HG03558 (cell line): ENCODE measurements around the gene MISFA.
"Not testable (repeated sequence)": the region's sequence is repeated elsewhere in the genome, so short reads cannot be mapped to it uniquely, and the experiment has no call there.

Experiments used
- ATAC-seq: cut with Tn5 transposase; IDR thresholded peaks from one replicate; pipeline ENCODE4 v1.9.1; 2021; ENCODE audit warnings: moderate number of reproducible peaks; ENCODE audit not compliant: unreplicated experiment; ENCODE audit errors: extremely low read depth

Gene MISFA

GRCh38 chr11:18615628-18616392 is 16.2 kb downstream of the MISFA start:
- peak; percentile 90 for ATAC-seq

DNA sequence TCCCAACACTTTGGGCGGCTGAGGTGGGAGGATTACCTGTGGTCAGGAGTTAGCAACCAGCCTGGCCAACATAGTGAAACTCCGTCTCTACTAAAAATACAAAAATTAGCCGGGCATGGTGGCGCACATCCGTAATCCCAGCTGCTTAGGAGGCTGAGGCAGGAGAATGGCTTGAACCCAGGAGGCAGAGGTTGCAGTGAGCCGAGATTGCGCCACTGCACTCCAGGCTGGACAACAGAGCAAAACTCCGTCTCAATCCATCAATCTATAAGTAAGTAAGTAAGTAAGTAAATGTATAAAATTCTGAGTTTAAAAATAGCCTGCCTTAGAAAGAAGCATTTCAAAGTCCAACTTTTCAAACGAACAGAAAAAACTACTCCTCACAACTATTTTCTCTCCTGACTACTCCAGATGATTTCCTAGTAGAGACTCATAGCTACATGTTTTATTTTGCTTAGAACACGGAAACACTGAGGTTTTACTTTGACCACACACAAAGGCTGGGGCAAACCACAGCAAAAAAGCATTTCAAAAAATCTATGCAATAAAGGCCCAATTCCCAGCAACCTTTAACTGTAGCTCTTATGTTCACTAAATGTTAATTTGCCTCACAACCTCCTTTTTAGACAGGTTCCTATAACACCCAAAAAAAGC is 18.2 kb downstream of the MISFA start:
- peak; percentile 29 for ATAC-seq

DNA sequence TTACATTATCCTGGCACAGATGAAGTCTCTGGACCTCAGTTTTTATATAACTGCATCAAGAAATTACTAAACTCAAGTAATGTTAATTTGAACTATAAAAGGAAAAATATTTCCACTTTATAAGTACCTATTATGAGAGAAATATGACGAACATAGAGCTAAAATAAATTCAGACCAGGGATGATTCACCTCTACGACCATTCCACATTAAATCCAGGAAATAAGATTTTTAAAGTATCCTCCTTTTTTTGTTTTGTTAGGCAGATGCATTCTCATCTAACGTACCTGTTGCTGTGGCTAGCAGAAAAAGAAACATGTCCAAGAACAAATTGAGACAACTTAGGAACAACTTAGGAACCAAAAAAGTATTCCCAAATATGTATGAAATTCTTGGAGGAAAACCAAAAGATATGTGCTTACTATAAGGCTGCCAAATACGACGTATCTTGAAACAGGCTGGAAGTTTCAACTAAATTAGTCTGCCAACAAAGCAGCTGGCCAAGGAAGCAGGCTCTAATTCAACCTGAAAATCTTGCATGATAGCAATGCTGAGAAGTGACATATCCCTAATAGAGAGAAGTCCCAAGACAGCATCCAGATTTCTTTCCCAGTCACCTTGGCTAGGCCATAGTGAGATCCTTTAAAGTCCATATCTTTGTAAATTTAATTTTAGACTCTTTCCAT is 18.9 kb downstream of the MISFA start:
- ATAC-seq = no peak

DNA sequence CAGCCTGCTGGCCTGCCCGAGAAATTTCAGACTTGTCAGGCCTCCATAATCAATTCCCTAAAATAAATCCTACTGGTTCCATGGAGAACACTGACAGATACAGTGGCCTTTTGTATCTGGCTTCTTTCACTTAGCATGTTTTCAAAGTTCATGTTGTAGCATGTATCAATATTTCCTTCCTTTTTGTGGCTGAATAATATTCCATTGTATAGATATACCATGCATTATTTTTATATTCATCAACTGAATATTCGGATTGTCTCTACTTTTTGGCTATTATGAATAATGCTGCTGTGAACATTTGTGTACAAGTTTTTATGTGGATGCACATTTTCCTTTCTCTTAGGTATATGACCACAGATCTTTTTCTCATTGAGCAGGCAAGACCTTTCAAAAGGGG is 24.1 kb downstream of the MISFA start:
- ATAC-seq = no peak

- ATAC-seq = no peak
Measured at GRCh38 chr11:18624161-18624560, 24.6 kb downstream of the MISFA start.

DNA sequence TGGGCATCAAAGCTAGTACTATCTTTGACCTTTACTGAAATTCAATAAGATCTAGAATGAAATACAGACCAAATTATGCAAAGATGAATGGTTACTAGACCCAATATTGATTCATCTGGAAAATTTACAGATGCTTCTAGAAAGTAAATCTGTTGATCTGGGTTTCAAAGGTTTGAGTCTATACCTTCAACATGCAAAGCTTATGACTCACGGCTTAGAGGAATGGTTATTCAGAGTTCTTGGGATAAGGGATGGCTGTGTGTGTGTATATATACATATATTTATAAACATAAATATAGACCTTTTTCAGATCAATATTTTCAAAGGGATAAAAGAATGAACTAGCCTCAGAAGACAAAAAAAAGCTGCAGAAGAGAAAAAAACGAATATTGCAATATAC is 33.3 kb downstream of the MISFA start:
- ATAC-seq = no peak

- peak; percentile 56 for ATAC-seq
Measured at GRCh38 chr11:18633256-18634139, 33.9 kb downstream of the MISFA start.

GRCh38 chr11:18634140-18635032 is 34.8 kb downstream of the MISFA start, which contains the start of gene SPTY2D1:
TSS of gene SPTY2D1 (minus strand) at chr11:18634342. CDS start at chr11:18634257, 85 bp downstream.
- ATAC-seq = peak; percentile 92

DNA sequence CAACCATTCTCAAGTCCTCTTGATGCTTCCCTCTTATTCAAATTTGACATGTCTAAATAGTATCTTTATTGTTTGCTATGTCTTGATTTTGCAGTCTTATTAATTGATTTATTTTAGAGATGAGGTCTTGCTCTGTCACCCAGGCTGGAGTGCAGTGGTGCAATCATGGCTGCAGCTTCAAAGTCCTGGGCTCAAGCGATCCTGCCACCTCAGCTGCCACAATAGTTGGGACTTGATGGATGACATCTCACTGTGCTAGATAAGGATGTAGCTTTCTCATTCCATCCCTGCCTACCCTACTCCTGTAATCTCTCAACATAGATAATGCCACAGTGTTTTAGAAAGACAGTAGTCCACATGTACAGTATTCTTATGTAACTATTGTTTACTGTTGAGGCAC is 42.1 kb downstream of the MISFA start:
- ATAC-seq = no peak

DNA sequence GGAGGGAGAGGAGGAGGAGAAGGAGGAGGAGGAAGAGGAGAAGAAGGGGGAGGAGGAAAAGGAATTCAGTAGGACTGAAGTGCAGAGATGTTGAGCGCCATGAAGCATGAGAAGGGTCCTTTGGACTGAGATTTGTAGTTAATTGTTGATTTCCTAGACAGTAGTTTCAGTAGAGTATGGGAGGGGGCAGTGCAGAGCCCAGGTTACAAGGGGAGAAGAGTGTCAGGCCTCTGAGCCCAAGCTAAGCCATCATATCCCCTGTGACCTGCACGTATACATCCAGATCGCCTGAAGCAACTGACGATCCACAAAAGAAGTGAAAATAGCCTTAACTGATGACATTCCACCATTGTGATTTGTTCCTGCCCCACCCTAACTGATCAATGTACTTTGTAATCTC is 43.4 kb downstream of the MISFA start:
- not testable (repeated sequence) for ATAC-seq

GRCh38 chr11:18650353-18650752 is 50.8 kb downstream of the MISFA start:
- ATAC-seq = no peak

- ATAC-seq = no peak
Measured at GRCh38 chr11:18650859-18651557, 51.4 kb downstream of the MISFA start.
